HepG2 (cell line): ENCODE results near the gene IL27RA. TPM values are rescaled to one million over a fixed set of nuclear protein-coding genes. Genes with fewer than 3 reads are reported as not detected.

ENCODE experiments used
- ARNTL ChIP-seq: sonication (generic); formaldehyde crosslinking; IDR thresholded peaks from 2 replicates; pipeline ENCODE4 v1.4.0; 2020; ENCODE audit warnings: mild to moderate bottlenecking, missing genetic modification reagents
- ATF7 ChIP-seq, 2 experiments: fragments of 450-650 bp in 1 of 2; sonication (generic) in 1 of 2; formaldehyde crosslinking in 1 of 2; IDR thresholded peaks; 2 replicates each; pipeline versions ENCODE4 v1.4.0 to v1.6.1; 2016 to 2020; ENCODE audit warnings: antibody characterized with exemption in 1 of 2, mild to moderate bottlenecking in 1 of 2, missing genetic modification reagents in 1 of 2
- BORCS8-MEF2B ChIP-seq: sonication (generic); formaldehyde crosslinking; IDR thresholded peaks from 2 replicates; pipeline ENCODE4 v1.8.0; 2022; ENCODE audit warnings: mild to moderate bottlenecking, missing genetic modification reagents
- CEBPG ChIP-seq: IDR thresholded peaks from 2 replicates; pipeline ENCODE4 v1.6.1; 2016
- FLYWCH1 ChIP-seq: sonication (generic); formaldehyde crosslinking; IDR thresholded peaks from 2 replicates; pipeline ENCODE4 v1.8.1; 2023; ENCODE audit warnings: mild to moderate bottlenecking, missing genetic modification reagents
- GLI4 ChIP-seq: sonication (generic); formaldehyde crosslinking; IDR thresholded peaks from 2 replicates; pipeline ENCODE4 v1.5.1; 2020; ENCODE audit warnings: missing genetic modification reagents, mild to moderate bottlenecking, moderate library complexity, borderline replicate concordance
- MED1 ChIP-seq: sonication (generic); formaldehyde crosslinking; IDR thresholded peaks from 2 replicates; pipeline ENCODE4 v1.4.0; 2020; ENCODE audit warnings: missing genetic modification reagents
- MTA3 ChIP-seq: sonication (generic); formaldehyde crosslinking; IDR thresholded peaks from 2 replicates; pipeline ENCODE4 v1.4.0; 2020; ENCODE audit warnings: missing genetic modification reagents
- NCOA2 ChIP-seq: sonication (generic); formaldehyde crosslinking; IDR thresholded peaks from 2 replicates; pipeline ENCODE4 v1.8.0; 2022; ENCODE audit warnings: inconsistent platforms
- PHF20 ChIP-seq: sonication (generic); formaldehyde crosslinking; IDR thresholded peaks from 2 replicates; pipeline ENCODE4 v1.5.0; 2020; ENCODE audit warnings: mild to moderate bottlenecking, missing genetic modification reagents
- SCMH1 ChIP-seq: sonication (generic); formaldehyde crosslinking; IDR thresholded peaks from 2 replicates; pipeline ENCODE4 v1.9.0; 2021; ENCODE audit warnings: missing genetic modification reagents, mild to moderate bottlenecking, borderline replicate concordance
- ZNF546 ChIP-seq: sonication (generic); formaldehyde crosslinking; conservative IDR thresholded peaks from 2 replicates; pipeline ENCODE4 v1.8.1; 2023; ENCODE audit warnings: mild to moderate bottlenecking, missing genetic modification reagents
- ZNF589 ChIP-seq: sonication (generic); formaldehyde crosslinking; conservative IDR thresholded peaks from 2 replicates; pipeline ENCODE4 v1.8.0; 2022; ENCODE audit warnings: mild to moderate bottlenecking, moderate library complexity, missing genetic modification reagents
- ZSCAN29 ChIP-seq: sonication (generic); formaldehyde crosslinking; conservative IDR thresholded peaks from 2 replicates; pipeline ENCODE4 v1.4.0; 2020; ENCODE audit warnings: mild to moderate bottlenecking, missing genetic modification reagents
- polyA plus RNA-seq, 8 experiments: library from polyadenylated mRNA; depleted of rRNA in 3 of 8; stranded (reverse) in 7 of 8; unstranded in 1 of 8; fragments of >200 nt; fragmentation: Illumina TruSeq in 4 of 8; extraction: Trizol in 4 of 8; gene quantifications; 2 replicates each; pipeline versions ENCODE4 v1.2.1 to v1.2.3, GENCODE V29; 2011 to 2016; ENCODE audit warnings: low read depth in 4 of 8, missing spikeins in 1 of 8, mixed read lengths in 1 of 8; ENCODE audit not compliant: insufficient read depth in 1 of 8
- total RNA-seq, 5 experiments: library from RNA; depleted of rRNA; stranded (reverse); fragments of >200 nt; fragmentation: Illumina TruSeq; extraction: Trizol; gene quantifications; 2 replicates each; pipeline ENCODE4 v1.2.3, GENCODE V29; 2016; ENCODE audit warnings: low read depth in 1 of 5
- TF ChIP-seq, protein P1 (sequence below): sonication (generic); formaldehyde crosslinking; IDR thresholded peaks from 2 replicates; pipeline ENCODE4 v1.5.0; 2020; ENCODE audit warnings: missing genetic modification reagents, mild to moderate bottlenecking, borderline replicate concordance
- TF ChIP-seq, protein P2 (sequence below): sonication (generic); formaldehyde crosslinking; IDR thresholded peaks from 2 replicates; pipeline ENCODE4 v1.4.0; 2020; ENCODE audit warnings: missing genetic modification reagents, borderline replicate concordance
- TF ChIP-seq, protein P3 (sequence below): sonication (generic); formaldehyde crosslinking; IDR thresholded peaks from 2 replicates; pipeline ENCODE4 v1.5.1; 2020; ENCODE audit warnings: missing genetic modification reagents, mild to moderate bottlenecking, borderline replicate concordance
- TF ChIP-seq, protein P4 (sequence below): sonication (generic); formaldehyde crosslinking; IDR thresholded peaks from 2 replicates; pipeline ENCODE4 v1.5.0; 2020; ENCODE audit warnings: missing genetic modification reagents
- TF ChIP-seq, protein P5 (sequence below): sonication (generic); formaldehyde crosslinking; IDR thresholded peaks from 2 replicates; pipeline ENCODE4 v1.4.0; 2020; ENCODE audit warnings: missing genetic modification reagents

Gene IL27RA
- total and polyA plus RNA-seq, 2 of the 13 experiments (the other 11 are each of a cell fraction or from before 2014, with no cell fraction given) = 3.5 to 8.1 TPM

DNA sequence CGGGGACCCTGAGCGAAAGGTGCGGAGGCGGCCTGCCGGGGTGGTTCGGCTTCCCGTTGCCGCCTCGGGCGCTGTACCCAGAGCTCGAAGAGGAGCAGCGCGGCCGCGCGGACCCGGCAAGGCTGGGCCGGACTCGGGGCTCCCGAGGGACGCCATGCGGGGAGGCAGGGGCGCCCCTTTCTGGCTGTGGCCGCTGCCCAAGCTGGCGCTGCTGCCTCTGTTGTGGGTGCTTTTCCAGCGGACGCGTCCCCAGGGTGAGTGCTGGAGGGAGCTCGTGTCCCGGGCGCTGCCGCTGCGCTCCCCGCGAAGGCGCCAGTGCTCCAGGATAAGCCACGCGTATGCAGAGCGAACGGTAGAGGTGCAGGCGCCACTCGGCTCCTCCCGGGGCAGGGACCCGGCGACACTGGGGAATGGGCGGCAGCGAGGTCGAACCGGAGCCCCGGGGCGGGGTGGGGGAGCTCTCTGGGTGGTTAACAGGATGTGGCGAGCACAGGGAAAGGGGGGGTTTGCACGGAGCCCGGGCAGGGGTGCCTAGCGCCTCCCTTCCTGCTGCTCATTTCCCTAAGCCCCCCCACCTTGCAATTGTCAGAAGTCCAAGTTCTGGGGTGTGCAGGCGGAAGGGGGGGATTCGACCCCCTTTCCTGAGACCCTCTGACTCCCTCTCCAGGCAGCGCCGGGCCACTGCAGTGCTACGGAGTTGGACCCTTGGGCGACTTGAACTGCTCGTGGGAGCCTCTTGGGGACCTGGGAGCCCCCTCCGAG, at the start of gene IL27RA (continued):
- TF ChIP-seq, protein P1, sequence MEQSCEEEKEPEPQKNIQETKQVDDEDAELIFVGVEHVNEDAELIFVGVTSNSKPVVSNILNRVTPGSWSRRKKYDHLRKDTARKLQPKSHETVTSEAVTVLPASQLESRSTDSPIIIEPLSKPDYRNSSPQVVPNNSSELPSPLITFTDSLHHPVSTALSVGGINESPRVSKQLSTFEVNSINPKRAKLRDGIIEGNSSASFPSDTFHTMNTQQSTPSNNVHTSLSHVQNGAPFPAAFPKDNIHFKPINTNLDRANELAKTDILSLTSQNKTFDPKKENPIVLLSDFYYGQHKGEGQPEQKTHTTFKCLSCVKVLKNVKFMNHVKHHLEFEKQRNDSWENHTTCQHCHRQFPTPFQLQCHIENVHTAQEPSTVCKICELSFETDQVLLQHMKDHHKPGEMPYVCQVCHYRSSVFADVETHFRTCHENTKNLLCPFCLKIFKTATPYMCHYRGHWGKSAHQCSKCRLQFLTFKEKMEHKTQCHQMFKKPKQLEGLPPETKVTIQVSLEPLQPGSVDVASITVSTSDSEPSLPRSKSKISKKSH (CRISPR knock-in tag) = peak; percentile 68; the same call in 1 of the 2 replicates
- TF ChIP-seq, protein P2, sequence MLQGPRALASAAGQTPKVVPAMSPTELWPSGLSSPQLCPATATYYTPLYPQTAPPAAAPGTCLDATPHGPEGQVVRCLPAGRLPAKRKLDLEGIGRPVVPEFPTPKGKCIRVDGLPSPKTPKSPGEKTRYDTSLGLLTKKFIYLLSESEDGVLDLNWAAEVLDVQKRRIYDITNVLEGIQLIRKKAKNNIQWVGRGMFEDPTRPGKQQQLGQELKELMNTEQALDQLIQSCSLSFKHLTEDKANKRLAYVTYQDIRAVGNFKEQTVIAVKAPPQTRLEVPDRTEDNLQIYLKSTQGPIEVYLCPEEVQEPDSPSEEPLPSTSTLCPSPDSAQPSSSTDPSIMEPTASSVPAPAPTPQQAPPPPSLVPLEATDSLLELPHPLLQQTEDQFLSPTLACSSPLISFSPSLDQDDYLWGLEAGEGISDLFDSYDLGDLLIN (CRISPR knock-in tag) = no peak
- 0 out of 2 replicates have a peak, but pooled peaks have one; percentile 34 for TF ChIP-seq PHF20
- no peak for TF ChIP-seq CEBPG
- TF ChIP-seq MED1 (CRISPR knock-in tag) = peak; percentile 14; the same call in 1 of the 2 replicates
- TF ChIP-seq ZSCAN29 (CRISPR knock-in tag) = peak; percentile 78; the same call in 1 of the 2 replicates
- TF ChIP-seq, protein P3, sequence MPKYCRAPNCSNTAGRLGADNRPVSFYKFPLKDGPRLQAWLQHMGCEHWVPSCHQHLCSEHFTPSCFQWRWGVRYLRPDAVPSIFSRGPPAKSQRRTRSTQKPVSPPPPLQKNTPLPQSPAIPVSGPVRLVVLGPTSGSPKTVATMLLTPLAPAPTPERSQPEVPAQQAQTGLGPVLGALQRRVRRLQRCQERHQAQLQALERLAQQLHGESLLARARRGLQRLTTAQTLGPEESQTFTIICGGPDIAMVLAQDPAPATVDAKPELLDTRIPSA (CRISPR knock-in tag) = no peak
- no peak for TF ChIP-seq ZNF589 (CRISPR knock-in tag)
- TF ChIP-seq, protein P4, sequence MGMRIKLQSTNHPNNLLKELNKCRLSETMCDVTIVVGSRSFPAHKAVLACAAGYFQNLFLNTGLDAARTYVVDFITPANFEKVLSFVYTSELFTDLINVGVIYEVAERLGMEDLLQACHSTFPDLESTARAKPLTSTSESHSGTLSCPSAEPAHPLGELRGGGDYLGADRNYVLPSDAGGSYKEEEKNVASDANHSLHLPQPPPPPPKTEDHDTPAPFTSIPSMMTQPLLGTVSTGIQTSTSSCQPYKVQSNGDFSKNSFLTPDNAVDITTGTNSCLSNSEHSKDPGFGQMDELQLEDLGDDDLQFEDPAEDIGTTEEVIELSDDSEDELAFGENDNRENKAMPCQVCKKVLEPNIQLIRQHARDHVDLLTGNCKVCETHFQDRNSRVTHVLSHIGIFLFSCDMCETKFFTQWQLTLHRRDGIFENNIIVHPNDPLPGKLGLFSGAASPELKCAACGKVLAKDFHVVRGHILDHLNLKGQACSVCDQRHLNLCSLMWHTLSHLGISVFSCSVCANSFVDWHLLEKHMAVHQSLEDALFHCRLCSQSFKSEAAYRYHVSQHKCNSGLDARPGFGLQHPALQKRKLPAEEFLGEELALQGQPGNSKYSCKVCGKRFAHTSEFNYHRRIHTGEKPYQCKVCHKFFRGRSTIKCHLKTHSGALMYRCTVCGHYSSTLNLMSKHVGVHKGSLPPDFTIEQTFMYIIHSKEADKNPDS (CRISPR knock-in tag) = 0 out of 2 replicates have a peak, but pooled peaks have one; percentile 65
- no peak for TF ChIP-seq MTA3 (CRISPR knock-in tag)
- no peak for TF ChIP-seq ZNF546
- no peak for TF ChIP-seq ARNTL
- no peak for TF ChIP-seq ATF7 (IDR thresholded peaks at IDR 0.05)
- no peak for TF ChIP-seq ATF7 (CRISPR knock-in tag; IDR thresholded peaks at IDR 0.05)
- TF ChIP-seq, protein P5, sequence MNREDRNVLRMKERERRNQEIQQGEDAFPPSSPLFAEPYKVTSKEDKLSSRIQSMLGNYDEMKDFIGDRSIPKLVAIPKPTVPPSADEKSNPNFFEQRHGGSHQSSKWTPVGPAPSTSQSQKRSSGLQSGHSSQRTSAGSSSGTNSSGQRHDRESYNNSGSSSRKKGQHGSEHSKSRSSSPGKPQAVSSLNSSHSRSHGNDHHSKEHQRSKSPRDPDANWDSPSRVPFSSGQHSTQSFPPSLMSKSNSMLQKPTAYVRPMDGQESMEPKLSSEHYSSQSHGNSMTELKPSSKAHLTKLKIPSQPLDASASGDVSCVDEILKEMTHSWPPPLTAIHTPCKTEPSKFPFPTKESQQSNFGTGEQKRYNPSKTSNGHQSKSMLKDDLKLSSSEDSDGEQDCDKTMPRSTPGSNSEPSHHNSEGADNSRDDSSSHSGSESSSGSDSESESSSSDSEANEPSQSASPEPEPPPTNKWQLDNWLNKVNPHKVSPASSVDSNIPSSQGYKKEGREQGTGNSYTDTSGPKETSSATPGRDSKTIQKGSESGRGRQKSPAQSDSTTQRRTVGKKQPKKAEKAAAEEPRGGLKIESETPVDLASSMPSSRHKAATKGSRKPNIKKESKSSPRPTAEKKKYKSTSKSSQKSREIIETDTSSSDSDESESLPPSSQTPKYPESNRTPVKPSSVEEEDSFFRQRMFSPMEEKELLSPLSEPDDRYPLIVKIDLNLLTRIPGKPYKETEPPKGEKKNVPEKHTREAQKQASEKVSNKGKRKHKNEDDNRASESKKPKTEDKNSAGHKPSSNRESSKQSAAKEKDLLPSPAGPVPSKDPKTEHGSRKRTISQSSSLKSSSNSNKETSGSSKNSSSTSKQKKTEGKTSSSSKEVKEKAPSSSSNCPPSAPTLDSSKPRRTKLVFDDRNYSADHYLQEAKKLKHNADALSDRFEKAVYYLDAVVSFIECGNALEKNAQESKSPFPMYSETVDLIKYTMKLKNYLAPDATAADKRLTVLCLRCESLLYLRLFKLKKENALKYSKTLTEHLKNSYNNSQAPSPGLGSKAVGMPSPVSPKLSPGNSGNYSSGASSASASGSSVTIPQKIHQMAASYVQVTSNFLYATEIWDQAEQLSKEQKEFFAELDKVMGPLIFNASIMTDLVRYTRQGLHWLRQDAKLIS = no peak
- no peak for TF ChIP-seq NCOA2 (CRISPR knock-in tag)
- no peak; the same call in 1 of the 2 replicates for TF ChIP-seq GLI4 (CRISPR knock-in tag)
- no peak for TF ChIP-seq FLYWCH1 (CRISPR knock-in tag)
- TF ChIP-seq BORCS8-MEF2B (CRISPR knock-in tag) = no peak; the same call in 1 of the 2 replicates
- TF ChIP-seq SCMH1 (CRISPR knock-in tag) = no peak
